Measurements from ENCODE around the gene ASIP.
"Not testable (repeated sequence)": the region's sequence is repeated elsewhere in the genome, so short reads cannot be mapped to it uniquely, and the experiment has no call there.

The ASIP gene

DNA sequence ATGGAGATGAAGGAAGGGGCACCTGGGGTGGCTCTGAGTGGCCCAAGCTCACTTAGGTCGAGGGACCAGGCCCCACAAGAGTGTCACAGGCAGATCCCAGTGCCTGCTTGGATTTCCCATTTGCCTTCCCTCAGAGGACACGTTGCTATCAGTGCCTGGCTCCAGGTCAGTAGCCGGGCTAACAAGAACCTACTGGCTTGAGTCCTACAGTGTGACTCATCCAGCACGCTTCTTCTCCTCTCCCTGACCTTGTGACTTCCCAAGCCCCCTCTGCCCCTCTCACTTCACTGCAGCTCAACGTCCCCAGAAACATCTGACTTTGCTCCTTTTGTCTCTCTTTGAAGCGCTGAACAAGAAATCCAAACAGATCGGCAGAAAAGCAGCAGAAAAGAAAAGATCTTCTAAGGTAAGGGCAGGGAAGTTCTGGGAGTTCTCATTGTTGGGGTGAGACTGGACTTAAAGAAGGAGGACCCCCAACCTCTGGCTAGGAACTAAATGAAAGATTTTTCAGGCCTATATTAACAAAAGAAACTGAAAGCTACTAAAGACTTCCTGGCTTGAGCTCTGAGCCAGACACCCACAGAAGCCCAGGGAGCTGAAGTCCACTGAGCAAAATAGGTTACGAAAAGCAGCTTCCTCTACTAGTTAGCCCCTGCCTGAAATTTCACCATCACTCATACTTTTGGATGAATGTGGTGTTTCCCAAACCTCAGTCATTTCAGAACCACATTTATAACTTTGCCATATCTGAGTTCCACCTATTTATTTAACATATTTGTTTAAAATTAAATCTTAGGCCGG, 21.5 kb downstream of the ASIP start:
- H3K4me1 ChIP-seq (ENCODE audit: control insufficient read depth, insufficient read depth, low read length, poor library complexity, severe bottlenecking): peaks cover 10% of the 10 kb centered on the region
- no peaks in the 10 kb centered on the region for H3K36me3 ChIP-seq (ENCODE audit: control insufficient read depth, insufficient read depth, low read length)
- H3K4me3 ChIP-seq (ENCODE audit: extremely low read depth, insufficient read depth, low read length, poor library complexity, severe bottlenecking): no peak overlapping the region
- H3K9me3 ChIP-seq (ENCODE audit: control insufficient read depth, low read length): no peaks in the 10 kb centered on the region
- H3K27ac ChIP-seq (ENCODE audit: low read depth, low read length, severe bottlenecking): peak overlapping the region; percentile 77
- 77 to 83% methylated on average over 6 to 7 of the region's 9 CpGs for WGBS, 2 experiments (ENCODE audit: insufficient coverage in 2 of 2)

DNA sequence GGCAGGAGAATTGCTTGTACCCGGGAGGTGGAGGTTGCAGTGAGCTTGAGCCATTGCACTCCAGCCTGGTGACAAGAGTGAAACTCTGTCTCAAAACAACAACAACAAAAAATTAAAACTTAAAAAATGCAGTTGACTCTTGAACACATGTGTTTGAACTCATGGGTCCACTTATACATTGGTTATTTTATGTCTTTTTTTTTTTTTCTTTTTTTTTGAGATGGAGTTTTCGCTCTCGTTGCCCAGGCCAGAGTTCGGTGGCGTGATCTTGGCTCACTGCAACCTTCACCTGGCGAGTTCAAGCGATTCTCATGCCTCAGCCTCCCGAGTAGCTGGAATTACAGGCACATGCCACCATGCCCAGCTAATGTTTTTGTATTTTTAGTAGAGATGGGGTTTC, 22.2 kb downstream of the ASIP start:
- not testable (repeated sequence) for H3K4me3 ChIP-seq (ENCODE audit: extremely low read depth, insufficient read depth, low read length, poor library complexity, severe bottlenecking); H3K36me3 ChIP-seq (ENCODE audit: control insufficient read depth, insufficient read depth, low read length); H3K9me3 ChIP-seq (ENCODE audit: control insufficient read depth, low read length); H3K27ac ChIP-seq (ENCODE audit: low read depth, low read length, severe bottlenecking); H3K4me1 ChIP-seq (ENCODE audit: control insufficient read depth, insufficient read depth, low read length, poor library complexity, severe bottlenecking)
- WGBS, 2 experiments (ENCODE audit: insufficient coverage in 2 of 2): 99 to 100% methylated on average over 4 to 7 of the region's 8 CpGs

DNA sequence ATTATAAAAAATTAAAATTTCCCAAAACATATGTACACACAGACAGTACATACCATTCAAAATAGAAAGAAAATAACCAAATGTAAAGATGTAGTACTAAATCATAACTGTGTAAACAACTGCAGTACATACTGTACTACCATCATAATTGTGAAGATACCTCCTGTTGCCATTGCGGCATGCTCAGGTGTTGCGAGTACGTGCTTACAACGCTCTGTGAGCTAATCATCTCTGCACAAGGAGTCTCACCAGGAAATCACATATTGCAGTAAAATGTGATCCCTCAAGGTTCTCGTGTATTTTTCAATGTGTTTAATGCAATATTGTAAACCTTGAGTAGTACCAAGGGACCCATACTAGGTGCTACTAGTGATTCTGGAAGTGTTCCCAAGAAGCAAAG, 22.9 kb downstream of the ASIP start:
- WGBS, 2 experiments (ENCODE audit: insufficient coverage in 2 of 2): 100% methylated on average over 5 of the region's 5 CpGs
- Histone ChIP-seq H3K4me1 (ENCODE audit: control insufficient read depth, insufficient read depth, low read length, poor library complexity, severe bottlenecking) (peaks cover 10% of the 10 kb centered on the region), H3K36me3 (ENCODE audit: control insufficient read depth, insufficient read depth, low read length) (peaks cover 8% of the 10 kb centered on the region), H3K9me3 (ENCODE audit: control insufficient read depth, low read length) (no peaks in the 10 kb centered on the region), H3K27ac (ENCODE audit: low read depth, low read length, severe bottlenecking) (no peak overlapping the region), H3K4me3 (ENCODE audit: extremely low read depth, insufficient read depth, low read length, poor library complexity, severe bottlenecking) (no peak overlapping the region)

DNA sequence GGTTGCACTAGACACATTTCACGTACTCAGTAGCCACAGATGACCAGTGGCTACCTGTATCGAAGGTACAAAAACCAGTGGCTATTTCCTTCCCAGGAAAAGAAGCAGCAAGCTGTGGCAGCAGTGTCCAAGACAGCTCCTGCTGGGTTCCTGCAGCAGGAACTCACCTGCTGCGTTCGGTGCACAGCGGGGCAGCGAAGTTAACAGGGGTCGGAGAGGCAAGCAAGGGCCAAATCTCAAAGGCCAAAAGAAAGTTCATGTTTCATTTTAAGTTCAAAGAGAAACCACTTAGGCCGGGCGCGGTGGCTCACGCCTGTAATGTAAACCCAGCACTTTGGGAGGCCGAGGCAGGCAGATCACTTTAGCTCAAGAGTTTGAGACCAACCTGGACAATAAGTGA, 26.9 kb downstream of the ASIP start:
- 93 to 96% methylated on average over 11 to 12 of the region's 12 CpGs for WGBS, 2 experiments (ENCODE audit: insufficient coverage in 2 of 2)
- no peaks in the 10 kb centered on the region for H3K9me3 ChIP-seq (ENCODE audit: control insufficient read depth, low read length)
- no peaks in the 10 kb centered on the region for H3K4me1 ChIP-seq (ENCODE audit: control insufficient read depth, insufficient read depth, low read length, poor library complexity, severe bottlenecking)
- H3K36me3 ChIP-seq (ENCODE audit: control insufficient read depth, insufficient read depth, low read length): peaks cover 25% of the 10 kb centered on the region
- no peak overlapping the region for H3K27ac ChIP-seq (ENCODE audit: low read depth, low read length, severe bottlenecking)
- no peak overlapping the region for H3K4me3 ChIP-seq (ENCODE audit: extremely low read depth, insufficient read depth, low read length, poor library complexity, severe bottlenecking)

DNA sequence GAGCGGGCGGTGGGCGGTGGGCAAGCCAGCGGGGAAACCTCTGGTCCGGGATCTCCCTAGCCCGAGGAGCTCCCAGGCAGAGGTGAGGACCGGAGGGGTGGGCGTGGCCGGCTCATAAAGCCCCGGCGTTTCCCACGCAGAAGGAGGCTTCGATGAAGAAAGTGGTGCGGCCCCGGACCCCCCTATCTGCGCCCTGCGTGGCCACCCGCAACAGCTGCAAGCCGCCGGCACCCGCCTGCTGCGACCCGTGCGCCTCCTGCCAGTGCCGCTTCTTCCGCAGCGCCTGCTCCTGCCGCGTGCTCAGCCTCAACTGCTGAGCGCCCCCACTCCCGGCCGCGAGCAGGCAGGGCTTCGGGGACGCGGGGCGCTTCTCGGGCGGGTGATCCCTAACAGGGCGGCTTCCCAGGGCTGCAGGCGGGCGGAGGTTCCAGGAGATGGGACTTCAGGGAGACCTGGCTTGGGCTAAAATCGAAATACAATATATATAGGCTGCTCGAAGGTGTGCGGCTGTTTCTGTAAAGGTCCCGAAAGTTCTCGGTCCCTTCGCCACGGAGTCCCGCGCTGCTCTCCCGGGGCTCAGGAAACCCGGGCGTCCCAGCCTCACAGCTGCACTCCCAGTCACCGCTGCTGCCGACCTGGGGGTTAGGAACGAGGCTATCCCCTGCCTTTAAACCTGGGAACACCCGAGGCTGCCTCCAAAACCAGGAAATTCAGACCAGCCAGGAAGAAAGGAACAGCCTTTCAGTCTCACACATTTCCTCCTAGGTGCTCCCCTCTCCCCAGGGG, 27.8 kb downstream of the ASIP start:
- Histone ChIP-seq H3K27ac (ENCODE audit: low read depth, low read length, severe bottlenecking) (no peak overlapping the region), H3K4me3 (ENCODE audit: extremely low read depth, insufficient read depth, low read length, poor library complexity, severe bottlenecking) (no peak overlapping the region), H3K36me3 (ENCODE audit: control insufficient read depth, insufficient read depth, low read length) (peaks cover 32% of the 10 kb centered on the region), H3K9me3 (ENCODE audit: control insufficient read depth, low read length) (no peaks in the 10 kb centered on the region), H3K4me1 (ENCODE audit: control insufficient read depth, insufficient read depth, low read length, poor library complexity, severe bottlenecking) (no peaks in the 10 kb centered on the region)
- WGBS, 2 experiments (ENCODE audit: insufficient coverage in 2 of 2): 91% methylated on average over 48 to 49 of the region's 58 CpGs

DNA sequence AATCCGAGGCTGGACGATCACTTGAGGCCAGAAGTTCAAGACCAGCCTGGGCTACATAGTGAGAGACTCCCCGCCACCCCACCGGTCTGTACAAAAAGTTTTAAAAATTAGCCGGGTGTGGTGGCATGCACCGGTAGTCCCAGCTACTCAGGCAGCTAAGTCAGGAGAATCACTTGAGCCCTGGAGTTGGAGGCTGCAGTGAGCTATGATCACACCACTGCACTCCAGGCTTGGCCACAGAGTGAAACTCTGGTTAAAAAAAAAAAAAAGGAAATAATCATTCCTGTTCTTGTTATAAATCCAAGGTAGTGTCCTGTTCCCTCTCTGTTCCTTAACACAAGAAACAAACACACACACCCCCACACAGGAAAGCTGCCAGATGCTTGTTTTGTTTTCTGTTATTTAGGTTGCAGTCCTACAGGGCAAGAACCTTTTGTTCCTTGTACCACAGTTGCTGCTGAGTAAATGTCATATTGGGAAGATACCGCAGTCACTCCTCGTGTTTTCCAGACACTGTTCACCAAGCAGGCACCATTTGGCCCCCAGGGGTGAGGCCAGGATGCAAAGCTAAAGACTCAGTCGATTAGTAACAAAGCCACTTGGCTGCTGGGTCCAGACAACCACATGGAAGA, 28.9 kb downstream of the ASIP start:
- Histone ChIP-seq H3K4me1 (ENCODE audit: control insufficient read depth, insufficient read depth, low read length, poor library complexity, severe bottlenecking) (no peaks in the 10 kb centered on the region), H3K27ac (ENCODE audit: low read depth, low read length, severe bottlenecking) (no peak overlapping the region), H3K4me3 (ENCODE audit: extremely low read depth, insufficient read depth, low read length, poor library complexity, severe bottlenecking) (no peak overlapping the region), H3K9me3 (ENCODE audit: control insufficient read depth, low read length) (no peaks in the 10 kb centered on the region), H3K36me3 (ENCODE audit: control insufficient read depth, insufficient read depth, low read length) (peaks cover 43% of the 10 kb centered on the region)
- WGBS, 2 experiments (ENCODE audit: insufficient coverage in 2 of 2): 88 to 96% methylated on average over 6 to 9 of the region's 9 CpGs

DNA sequence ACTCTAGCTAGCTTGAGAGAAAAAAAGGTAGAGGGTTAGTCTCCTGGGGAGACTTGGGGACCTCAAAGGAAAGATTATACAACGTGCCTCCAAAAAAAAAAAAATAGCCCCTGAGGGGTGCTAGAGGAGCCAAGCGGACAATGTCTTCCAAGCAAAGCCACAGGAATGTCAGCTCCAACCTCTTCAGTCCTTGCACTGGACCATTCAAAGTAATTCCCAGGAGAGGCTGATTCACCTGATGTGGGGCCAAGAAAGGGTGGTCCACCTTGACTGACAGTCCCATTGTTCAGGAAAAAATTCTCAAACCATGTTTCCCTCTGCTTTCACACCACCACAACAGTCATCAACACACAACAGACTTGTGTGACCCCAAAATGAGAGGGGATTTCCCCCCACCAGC, 30.7 kb downstream of the ASIP start:
- no peaks in the 10 kb centered on the region for H3K4me1 ChIP-seq (ENCODE audit: control insufficient read depth, insufficient read depth, low read length, poor library complexity, severe bottlenecking)
- WGBS, 2 experiments (ENCODE audit: insufficient coverage in 2 of 2): 88% methylated on average over 1 of the region's 2 CpGs; no CpG with 5 or more reads in 1 of the 2 experiments
- no peak overlapping the region for H3K27ac ChIP-seq (ENCODE audit: low read depth, low read length, severe bottlenecking)
- peaks cover 62% of the 10 kb centered on the region for H3K36me3 ChIP-seq (ENCODE audit: control insufficient read depth, insufficient read depth, low read length)
- H3K9me3 ChIP-seq (ENCODE audit: control insufficient read depth, low read length): no peaks in the 10 kb centered on the region
- H3K4me3 ChIP-seq (ENCODE audit: extremely low read depth, insufficient read depth, low read length, poor library complexity, severe bottlenecking): no peak overlapping the region

DNA sequence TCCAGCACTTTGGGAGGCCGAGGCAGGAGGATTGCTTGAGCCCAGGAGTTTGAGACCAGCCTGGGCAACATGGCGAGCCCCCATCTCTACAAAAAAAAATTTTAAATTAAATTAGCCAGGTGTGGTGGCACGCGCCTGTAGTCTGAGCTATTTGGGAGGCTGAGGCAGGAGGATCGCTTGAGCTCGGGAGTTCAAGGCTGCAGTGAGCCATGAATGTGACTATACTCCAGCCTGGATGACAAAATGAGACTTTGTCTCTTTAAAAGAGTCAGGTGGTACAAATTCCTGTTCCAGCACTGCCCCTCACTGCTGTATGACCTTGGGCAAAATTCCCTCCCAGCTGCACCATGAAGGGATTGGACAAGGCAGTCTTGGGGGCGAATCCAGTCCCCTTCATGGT, 33.5 kb downstream of the ASIP start:
- H3K27ac ChIP-seq (ENCODE audit: low read depth, low read length, severe bottlenecking): no peak overlapping the region
- 98 to 100% methylated on average over 5 of the region's 7 CpGs for WGBS, 2 experiments (ENCODE audit: insufficient coverage in 2 of 2)
- H3K4me3 ChIP-seq (ENCODE audit: extremely low read depth, insufficient read depth, low read length, poor library complexity, severe bottlenecking): no peak overlapping the region
- peaks cover 73% of the 10 kb centered on the region for H3K36me3 ChIP-seq (ENCODE audit: control insufficient read depth, insufficient read depth, low read length)
- H3K4me1 ChIP-seq (ENCODE audit: control insufficient read depth, insufficient read depth, low read length, poor library complexity, severe bottlenecking): no peaks in the 10 kb centered on the region
- H3K9me3 ChIP-seq (ENCODE audit: control insufficient read depth, low read length): no peaks in the 10 kb centered on the region

DNA sequence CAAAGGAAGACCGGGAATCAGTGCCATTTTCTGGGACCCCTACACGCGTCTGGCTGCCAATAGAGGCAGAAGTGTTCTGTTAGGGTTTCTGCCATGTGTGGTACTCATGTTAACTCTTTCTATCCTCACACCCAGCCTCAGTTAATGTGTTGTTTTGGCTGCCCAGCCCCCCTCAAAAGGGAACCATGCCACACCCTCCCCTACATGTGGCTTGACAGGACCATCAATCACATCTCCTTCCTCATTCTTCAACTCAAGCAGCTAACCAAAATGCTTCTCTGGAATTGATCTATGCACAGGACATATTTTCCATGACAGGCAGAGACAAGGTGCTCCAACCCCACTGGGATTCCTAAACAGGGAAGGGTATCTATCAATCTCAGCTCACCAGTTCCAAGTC, 40.0 kb downstream of the ASIP start:
- WGBS, 2 experiments (ENCODE audit: insufficient coverage in 2 of 2): 87 to 100% methylated on average over 1 to 3 of the region's 3 CpGs
- peaks cover 93% of the 10 kb centered on the region for H3K36me3 ChIP-seq (ENCODE audit: control insufficient read depth, insufficient read depth, low read length)
- H3K9me3 ChIP-seq (ENCODE audit: control insufficient read depth, low read length): no peaks in the 10 kb centered on the region
- H3K4me3 ChIP-seq (ENCODE audit: extremely low read depth, insufficient read depth, low read length, poor library complexity, severe bottlenecking): no peak overlapping the region
- no peaks in the 10 kb centered on the region for H3K4me1 ChIP-seq (ENCODE audit: control insufficient read depth, insufficient read depth, low read length, poor library complexity, severe bottlenecking)
- H3K27ac ChIP-seq (ENCODE audit: low read depth, low read length, severe bottlenecking): no peak overlapping the region

DNA sequence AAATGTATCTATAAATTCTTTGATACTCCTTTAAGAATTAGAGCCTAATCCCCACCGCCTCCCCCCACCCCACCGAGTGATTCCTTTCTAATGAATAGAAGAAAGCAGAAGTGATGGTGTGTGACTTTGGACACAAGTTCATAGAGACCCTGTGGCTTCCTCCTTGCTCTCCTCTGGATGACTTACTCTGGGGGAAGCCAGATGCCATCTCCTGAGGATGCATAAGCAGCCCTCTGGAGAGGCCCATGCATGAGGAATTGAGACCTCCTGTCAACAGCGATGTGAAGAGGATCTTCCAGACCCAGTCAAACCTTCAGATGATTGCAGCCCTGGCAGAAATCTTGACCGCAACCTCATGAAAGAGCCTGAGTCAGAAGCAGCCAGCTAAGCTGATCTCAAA, 40.8 kb downstream of the ASIP start:
- H3K9me3 ChIP-seq (ENCODE audit: control insufficient read depth, low read length): no peaks in the 10 kb centered on the region
- no peak overlapping the region for H3K27ac ChIP-seq (ENCODE audit: low read depth, low read length, severe bottlenecking)
- WGBS, 2 experiments (ENCODE audit: insufficient coverage in 2 of 2): 100% methylated on average over 2 of the region's 4 CpGs
- no peak overlapping the region for H3K4me3 ChIP-seq (ENCODE audit: extremely low read depth, insufficient read depth, low read length, poor library complexity, severe bottlenecking)
- H3K36me3 ChIP-seq (ENCODE audit: control insufficient read depth, insufficient read depth, low read length): peaks cover 91% of the 10 kb centered on the region
- no peaks in the 10 kb centered on the region for H3K4me1 ChIP-seq (ENCODE audit: control insufficient read depth, insufficient read depth, low read length, poor library complexity, severe bottlenecking)

All from mesodermal cell (in vitro differentiated cells).